ENCODE measurements around the gene TCL1A. TPM values are rescaled to one million over a fixed set of nuclear protein-coding genes. Genes with fewer than 3 reads are reported as not detected.

The TCL1A gene
- total RNA-seq, 1 experiment from 2014 or later, result not detected

DNA sequence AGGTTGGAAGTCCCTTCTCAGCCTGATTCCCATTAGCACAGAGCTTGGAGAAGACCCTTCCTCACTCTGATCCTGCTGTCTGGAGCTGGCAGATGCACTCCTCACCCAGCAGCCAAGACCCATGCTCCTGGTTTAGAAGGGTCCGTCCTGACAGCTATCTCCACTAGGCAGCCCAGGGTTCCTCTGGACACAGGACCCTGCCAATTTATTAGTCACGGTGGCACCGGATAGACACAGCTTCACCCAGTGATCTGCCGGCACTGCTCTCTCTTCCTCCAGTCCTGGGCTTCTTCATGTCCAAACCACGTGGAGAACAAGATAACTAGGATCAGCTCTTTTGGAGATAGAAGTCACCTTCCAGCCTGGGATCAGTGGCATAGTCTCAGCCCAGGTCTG, 53.9 kb downstream of the TCL1A start:
- no peaks in the 10 kb centered on the region for H3K79me2 ChIP-seq (ENCODE audit: insufficient read depth, low read length)
- H4K20me1 ChIP-seq (ENCODE audit: control insufficient read depth, insufficient read depth, insufficient read length), result no peaks in the 10 kb centered on the region
- no peaks in the 10 kb centered on the region; the same call in 1 of the 2 replicates for H3K4me1 ChIP-seq (ENCODE audit: insufficient read depth, low read length)
- H3K27ac Mint-ChIP-seq, result no peak overlapping the region
- H4K8ac ChIP-seq (replicated peaks; ENCODE audit: insufficient read length, low read depth, low read length), result no peak overlapping the region
- H4K5ac ChIP-seq (ENCODE audit: insufficient read length, low read depth, low read length), result no peak overlapping the region
- no peak overlapping the region for H2AK5ac ChIP-seq (ENCODE audit: insufficient read length, low read length)
- H3K4ac ChIP-seq (ENCODE audit: low read depth, low read length), result no peak overlapping the region
- no peak overlapping the region for H2AFZ ChIP-seq (ENCODE audit: low read length)
- H2BK12ac ChIP-seq (ENCODE audit: insufficient read length, low read depth, low read length), result no peak overlapping the region
- H3K56ac ChIP-seq (ENCODE audit: insufficient read length, low read depth, low read length), result no peak overlapping the region
- H3K23ac ChIP-seq (ENCODE audit: insufficient read length, low read depth, low read length), result no peak overlapping the region
- H3K27me3 Mint-ChIP-seq (ENCODE audit: low read depth), result peaks cover 43% of the 10 kb centered on the region
- no peak overlapping the region; the same call in 1 of the 2 replicates for H3K14ac ChIP-seq (ENCODE audit: insufficient read depth, low read length)
- peaks cover 0 to 2% of the 10 kb centered on the region in 2 experiments; a peak in 1 of 5 replicates for H3K9me3 Mint-ChIP-seq
- no peak overlapping the region for H4K91ac ChIP-seq (ENCODE audit: insufficient read length, low read depth, low read length)
- no peak overlapping the region for H3K9ac ChIP-seq (ENCODE audit: extremely low read depth, insufficient read length, low read length)
- H3K36me3 Mint-ChIP-seq (ENCODE audit: insufficient read depth in 1 of 3, low read depth in 3 of 3), result no peaks in the 10 kb centered on the region
- H3K79me1 ChIP-seq (ENCODE audit: insufficient read depth, low read depth, low read length, poor library complexity, severe bottlenecking), result no peaks in the 10 kb centered on the region
- WGBS (ENCODE audit: extremely low coverage, insufficient read length, low lambda C conversion rate), result no CpG with 5 or more reads among the region's 5 CpGs
- H2BK15ac ChIP-seq (ENCODE audit: low read depth, low read length), result no peak overlapping the region
- H3K27ac ChIP-seq (ENCODE audit: insufficient read length, low read depth, low read length), result no peak overlapping the region
- TF ChIP-seq, protein P1, sequence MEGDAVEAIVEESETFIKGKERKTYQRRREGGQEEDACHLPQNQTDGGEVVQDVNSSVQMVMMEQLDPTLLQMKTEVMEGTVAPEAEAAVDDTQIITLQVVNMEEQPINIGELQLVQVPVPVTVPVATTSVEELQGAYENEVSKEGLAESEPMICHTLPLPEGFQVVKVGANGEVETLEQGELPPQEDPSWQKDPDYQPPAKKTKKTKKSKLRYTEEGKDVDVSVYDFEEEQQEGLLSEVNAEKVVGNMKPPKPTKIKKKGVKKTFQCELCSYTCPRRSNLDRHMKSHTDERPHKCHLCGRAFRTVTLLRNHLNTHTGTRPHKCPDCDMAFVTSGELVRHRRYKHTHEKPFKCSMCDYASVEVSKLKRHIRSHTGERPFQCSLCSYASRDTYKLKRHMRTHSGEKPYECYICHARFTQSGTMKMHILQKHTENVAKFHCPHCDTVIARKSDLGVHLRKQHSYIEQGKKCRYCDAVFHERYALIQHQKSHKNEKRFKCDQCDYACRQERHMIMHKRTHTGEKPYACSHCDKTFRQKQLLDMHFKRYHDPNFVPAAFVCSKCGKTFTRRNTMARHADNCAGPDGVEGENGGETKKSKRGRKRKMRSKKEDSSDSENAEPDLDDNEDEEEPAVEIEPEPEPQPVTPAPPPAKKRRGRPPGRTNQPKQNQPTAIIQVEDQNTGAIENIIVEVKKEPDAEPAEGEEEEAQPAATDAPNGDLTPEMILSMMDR (conservative IDR thresholded peaks at IDR 0.05), result no peak
- H2BK20ac ChIP-seq (ENCODE audit: low read depth, low read length, poor library complexity, severe bottlenecking), result no peak overlapping the region
- no peaks in the 10 kb centered on the region for H3K23me2 ChIP-seq (ENCODE audit: insufficient read length, low read depth, low read length, poor library complexity, severe bottlenecking)
- DNase-seq, result no peak
- H3T11ph ChIP-seq (ENCODE audit: low read length), result no peak overlapping the region
- no peak overlapping the region for H2BK120ac ChIP-seq (ENCODE audit: low read depth, low read length, poor library complexity, severe bottlenecking)
- H3K18ac ChIP-seq (ENCODE audit: insufficient read length, low read depth, low read length), result no peak overlapping the region
- H3K4me1 Mint-ChIP-seq, result peaks cover 32 to 45% of the 10 kb centered on the region in 2 experiments
- H2BK5ac ChIP-seq (ENCODE audit: insufficient read length, low read length), result no peak overlapping the region
- H3K4me3 Mint-ChIP-seq, result no peak overlapping the region
- H3K27me3 ChIP-seq (ENCODE audit: insufficient read depth, low read length), result no peaks in the 10 kb centered on the region
- H3K4me2 ChIP-seq (ENCODE audit: insufficient read depth, insufficient read length, low read length), result no peak overlapping the region
- no peaks in the 10 kb centered on the region for H3K9me3 ChIP-seq (ENCODE audit: control insufficient read depth, low read depth, low read length)

Other genes starting within 250 kb of the TCL1A start
- 0.11 and 0.13 TPM in 2 replicates for gene SYNE3, start 197.5 kb downstream of the TCL1A start, total RNA-seq (2021)
- 62.2 and 64.0 TPM in 2 replicates for gene GLRX5, start 179.1 kb downstream of the TCL1A start, total RNA-seq (2021)
- 3.6 and 3.8 TPM in 2 replicates for gene TCL1B, start 27.7 kb downstream of the TCL1A start, total RNA-seq (2021)
- gene TUNAR, start 162.7 kb upstream of the TCL1A start, total RNA-seq (2021), result 25.6 and 26.2 TPM in 2 replicates

All from H9 (cell line).